Cardiac ventricle fibroblast (primary cell): ENCODE results near the gene TLE7. TPM values are rescaled to one million over a fixed set of nuclear protein-coding genes. Genes with fewer than 3 reads are reported as not detected.

Experiments
- total RNA-seq: library from RNA; depleted of rRNA; stranded (reverse); fragments of >200 nt; gene quantifications from 2 replicates; pipeline ENCODE4 v1.2.3, GENCODE V29; 2015

TLE7 gene
- total RNA-seq: not detected in 2 replicates

DNA sequence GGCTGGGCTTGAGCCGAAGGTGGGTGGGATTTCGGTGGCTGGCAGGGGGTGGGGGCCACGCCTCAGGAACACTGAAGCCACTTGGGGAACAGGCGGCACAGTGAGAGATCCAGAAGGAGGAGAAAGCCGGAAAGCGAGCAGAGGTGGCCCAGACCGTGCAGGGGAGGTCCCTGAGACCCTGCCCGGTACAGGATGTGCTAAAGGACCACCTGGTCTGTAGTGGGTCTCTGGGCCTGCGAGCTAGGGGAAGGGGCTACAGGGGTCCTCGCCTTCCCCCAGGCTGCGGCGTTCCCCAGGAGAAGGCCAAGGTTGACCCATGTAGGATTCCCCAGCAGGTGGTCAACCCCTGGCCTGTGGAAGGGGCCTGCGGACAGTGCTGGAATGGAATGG is at the start of gene TLE7:
Gene TLE7 (minus strand): TSS at position 4 of the 390 bp plus-strand sequence. CDS start 8,730 bp downstream, outside the sequence.

DNA sequence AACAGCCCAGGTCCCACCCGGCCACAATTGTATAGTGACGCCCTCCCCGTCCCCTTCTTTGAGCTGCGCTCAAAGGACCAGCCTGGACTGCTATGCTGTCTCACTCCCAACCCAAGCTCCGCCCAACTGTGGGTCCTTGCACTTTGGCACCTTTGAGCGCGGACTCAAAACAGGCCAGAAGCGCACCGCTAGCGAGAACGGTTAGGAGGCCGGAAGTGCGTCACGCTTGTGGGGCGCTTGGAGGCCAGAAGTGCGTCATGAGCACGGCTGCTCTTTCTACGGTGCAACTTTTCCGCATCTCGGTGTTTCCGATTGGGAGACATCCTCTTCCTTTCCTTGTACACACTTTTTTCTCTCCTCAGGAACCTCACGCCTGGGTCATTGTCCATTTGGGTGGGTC is 47.3 kb upstream of the TLE7 start, which contains the start of gene ZNF19:
Gene ZNF19 (minus strand): TSS at position 203 of the 400 bp plus-strand sequence. CDS start 7,210 bp downstream, outside the sequence.

GRCh38 chr16:71461686-71462648 is 20.1 kb upstream of the TLE7 start, which contains the start of gene ZNF23:
Gene ZNF23 (minus strand): TSS chr16:71462247. CDS start chr16:71456796, 5,451 bp downstream.

Other genes with a start within 250 kb of the TLE7 start
- gene HYDIN, start 211.3 kb downstream of the TLE7 start, total RNA-seq: 0.06 and 0.24 TPM in 2 replicates
- 11.9 and 12.0 TPM in 2 replicates for gene CMTR2, start 152.7 kb downstream of the TLE7 start, total RNA-seq
- not detected in 2 replicates for gene CALB2, start 83.3 kb downstream of the TLE7 start, total RNA-seq
- 2.4 and 5.1 TPM in 2 replicates for gene ZNF23, start 20.2 kb upstream of the TLE7 start, total RNA-seq
- 1.8 and 3.3 TPM in 2 replicates for gene ZNF19, start 47.3 kb upstream of the TLE7 start, total RNA-seq
- not detected in 2 replicates for gene CHST4, start 84.4 kb upstream of the TLE7 start, total RNA-seq
- not detected in 2 replicates for gene TAT, start 135.0 kb upstream of the TLE7 start, total RNA-seq
- not detected in 2 replicates for gene MARVELD3, start 184.1 kb upstream of the TLE7 start, total RNA-seq